GM21381 (cell line): ENCODE data around the gene GJC3.
"Not testable (repeated sequence)": the region's sequence is repeated elsewhere in the genome, so short reads cannot be mapped to it uniquely, and the experiment has no call there.

Experiments used
- ATAC-seq: cut with Tn5 transposase; IDR thresholded peaks from one replicate; pipeline ENCODE4 v1.9.1; 2021; ENCODE audit warnings: mild to moderate bottlenecking, moderate library complexity; ENCODE audit not compliant: unreplicated experiment

Gene GJC3, protein sequence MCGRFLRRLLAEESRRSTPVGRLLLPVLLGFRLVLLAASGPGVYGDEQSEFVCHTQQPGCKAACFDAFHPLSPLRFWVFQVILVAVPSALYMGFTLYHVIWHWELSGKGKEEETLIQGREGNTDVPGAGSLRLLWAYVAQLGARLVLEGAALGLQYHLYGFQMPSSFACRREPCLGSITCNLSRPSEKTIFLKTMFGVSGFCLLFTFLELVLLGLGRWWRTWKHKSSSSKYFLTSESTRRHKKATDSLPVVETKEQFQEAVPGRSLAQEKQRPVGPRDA

DNA sequence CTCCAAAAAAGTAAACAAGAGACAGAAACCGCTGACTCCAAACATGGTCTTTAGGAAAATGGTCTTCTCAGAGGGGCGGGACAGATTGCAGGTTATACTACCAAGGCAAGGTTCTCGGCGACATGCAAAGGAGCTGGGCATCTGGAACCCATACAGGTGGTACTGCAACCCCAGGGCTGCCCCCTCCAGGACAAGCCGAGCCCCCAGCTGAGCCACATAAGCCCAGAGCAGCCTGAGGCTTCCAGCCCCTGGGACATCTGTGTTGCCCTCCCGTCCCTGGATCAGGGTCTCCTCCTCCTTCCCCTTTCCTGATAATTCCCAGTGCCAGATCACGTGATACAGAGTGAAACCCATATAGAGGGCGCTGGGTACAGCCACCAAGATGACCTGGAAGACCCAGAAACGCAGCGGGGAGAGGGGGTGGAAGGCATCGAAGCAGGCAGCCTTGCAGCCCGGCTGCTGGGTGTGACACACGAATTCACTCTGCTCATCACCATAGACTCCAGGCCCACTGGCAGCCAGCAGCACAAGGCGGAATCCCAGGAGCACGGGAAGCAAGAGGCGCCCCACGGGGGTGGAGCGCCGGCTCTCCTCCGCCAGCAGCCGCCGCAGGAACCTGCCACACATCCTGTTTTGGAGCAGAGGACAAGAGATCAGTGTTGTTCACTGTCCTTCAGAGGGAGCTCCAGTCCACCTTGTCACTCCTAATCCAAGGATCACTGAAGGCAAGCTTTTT is at the start of gene GJC3:
Gene GJC3 (minus strand): TSS at position 627 of the 736 bp plus-strand sequence. CDS start 0 bp downstream, at position 627.
- ATAC-seq = no peak

DNA sequence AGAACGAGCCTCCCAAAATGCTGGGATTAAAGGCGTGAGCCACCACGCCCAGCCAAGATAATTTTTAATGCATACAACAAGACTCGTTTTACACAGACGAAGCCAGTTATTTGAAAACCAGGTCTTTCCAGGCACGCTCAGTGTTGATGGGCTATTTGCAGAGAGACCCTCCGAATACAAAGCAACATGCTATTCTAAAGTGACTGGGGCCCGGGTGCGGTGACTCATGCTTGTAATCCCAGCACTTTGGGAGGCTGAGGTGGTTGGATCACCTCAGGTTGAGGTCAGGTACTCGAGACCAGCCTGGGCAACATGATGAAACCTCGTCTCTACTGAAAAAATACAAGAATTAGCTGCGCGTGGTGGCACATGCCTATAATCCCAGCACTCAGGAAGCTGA is 47.2 kb upstream of the GJC3 start:
- no peak for ATAC-seq

DNA sequence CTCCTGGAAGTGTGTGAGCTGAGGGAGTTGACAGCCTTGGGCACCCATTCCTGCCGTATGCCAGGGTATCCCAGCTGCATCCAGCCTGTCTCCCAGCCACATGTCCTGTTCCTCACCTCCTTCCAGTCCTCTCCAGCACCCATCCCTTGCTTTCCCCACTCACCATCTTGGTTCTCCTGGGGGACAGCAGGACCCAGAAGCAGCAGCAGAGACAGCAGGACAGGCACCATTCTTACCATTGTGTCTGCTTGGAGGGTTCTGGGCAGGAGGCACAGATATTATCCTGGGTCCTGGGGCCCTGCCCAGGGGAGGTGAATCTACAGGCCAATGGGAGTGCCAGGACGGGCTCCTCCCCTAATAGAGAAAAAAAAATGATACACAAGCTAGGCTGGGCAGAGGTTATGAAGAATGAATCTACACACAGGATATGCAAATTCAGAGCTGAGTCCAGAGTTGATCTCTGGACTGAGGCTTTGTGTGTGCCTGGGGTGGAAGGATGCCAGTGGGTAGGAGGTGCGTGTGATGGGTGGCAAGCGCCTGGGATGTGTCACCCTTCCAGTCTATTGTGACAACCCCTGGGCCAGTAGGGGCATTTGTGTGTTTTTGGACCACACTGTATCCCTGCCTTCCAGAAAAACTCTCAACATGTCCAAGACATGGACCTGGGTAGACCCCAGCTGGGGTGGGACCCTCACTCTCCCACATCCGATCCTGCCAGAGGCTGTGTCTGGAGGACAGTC is 46.5 kb upstream of the GJC3 start, which contains the start of gene AZGP1:
Gene AZGP1 (minus strand): TSS at position 250 of the 740 bp plus-strand sequence. CDS start 11 bp downstream, at position 239.
- no peak for ATAC-seq

DNA sequence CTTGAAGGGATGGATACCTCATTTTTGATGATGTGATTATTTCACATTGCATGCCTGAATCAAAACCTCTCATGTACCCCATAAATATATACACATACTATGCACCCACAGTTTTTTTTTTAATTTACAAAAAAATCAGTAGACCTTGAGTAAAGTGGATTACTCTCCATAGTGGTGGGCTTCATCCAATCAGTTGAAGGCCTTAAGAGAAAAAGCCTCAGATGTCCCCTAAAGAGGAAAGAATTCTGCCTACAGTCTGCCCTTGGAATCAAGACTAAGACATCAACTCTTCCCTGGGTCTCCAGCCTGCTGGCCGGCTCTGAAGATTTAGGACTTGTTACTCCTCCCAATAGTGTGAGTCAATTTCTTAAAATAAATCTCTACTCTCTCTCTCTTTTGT is 45.3 kb upstream of the GJC3 start:
- no peak for ATAC-seq

DNA sequence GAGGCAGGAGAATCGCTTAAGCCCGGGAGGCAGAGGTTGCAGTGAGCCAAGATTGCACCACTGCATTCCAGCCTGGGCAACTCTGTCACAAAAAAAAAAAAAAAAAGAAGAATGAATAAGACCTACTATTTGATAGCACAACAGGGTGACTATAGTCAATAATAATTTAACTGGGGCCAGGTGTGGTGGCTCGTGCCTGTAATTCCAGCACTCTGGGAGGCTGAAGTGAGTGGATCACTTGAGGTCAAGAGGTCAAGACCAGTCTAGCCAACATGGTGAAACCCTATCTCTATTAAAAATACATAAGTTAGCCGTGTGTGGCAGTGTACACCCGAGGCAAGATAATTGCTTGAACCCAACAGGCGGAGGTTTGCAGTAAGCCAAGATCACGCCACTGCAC is 44.4 kb upstream of the GJC3 start:
- ATAC-seq = not testable (repeated sequence)

DNA sequence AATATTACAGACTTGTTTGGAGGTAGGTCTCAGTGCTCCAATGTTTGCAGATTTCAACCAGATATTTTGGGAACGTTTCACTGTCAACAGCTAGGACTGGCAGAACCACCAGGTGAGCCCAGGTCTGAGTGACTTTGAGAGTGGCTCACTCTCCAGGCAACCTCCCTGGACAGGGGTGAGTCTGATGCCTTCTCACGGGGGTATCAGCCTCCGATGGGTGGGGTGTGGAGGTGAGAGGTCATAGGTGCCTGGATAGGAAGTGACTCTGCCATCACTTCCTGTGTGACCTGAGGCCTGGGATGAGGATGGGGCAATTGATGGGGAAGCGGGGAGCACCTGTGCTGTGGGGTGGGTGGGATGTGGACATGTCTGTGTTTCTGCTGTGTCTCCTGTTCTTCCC is 41.8 kb upstream of the GJC3 start:
- ATAC-seq = no peak

DNA sequence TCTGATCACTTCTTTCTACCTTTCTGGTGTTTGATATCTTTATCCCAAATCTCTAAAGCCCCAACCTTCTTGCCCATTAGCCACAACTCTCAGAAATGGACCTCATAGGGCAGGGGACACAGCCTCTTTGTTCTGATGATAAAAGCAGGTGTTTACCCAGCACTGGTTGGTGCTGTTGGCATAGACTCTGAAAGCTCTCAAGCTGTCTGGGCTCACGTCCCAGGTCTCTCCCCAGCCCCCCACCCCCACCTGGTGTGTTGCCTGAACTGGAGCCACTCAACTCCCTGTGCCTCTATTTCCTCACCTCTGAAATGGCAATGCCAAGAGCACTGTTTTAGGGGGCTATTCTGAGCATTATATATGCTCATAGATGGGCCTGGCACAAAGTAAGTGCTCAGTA is 40.4 kb upstream of the GJC3 start:
- not testable (repeated sequence) for ATAC-seq

DNA sequence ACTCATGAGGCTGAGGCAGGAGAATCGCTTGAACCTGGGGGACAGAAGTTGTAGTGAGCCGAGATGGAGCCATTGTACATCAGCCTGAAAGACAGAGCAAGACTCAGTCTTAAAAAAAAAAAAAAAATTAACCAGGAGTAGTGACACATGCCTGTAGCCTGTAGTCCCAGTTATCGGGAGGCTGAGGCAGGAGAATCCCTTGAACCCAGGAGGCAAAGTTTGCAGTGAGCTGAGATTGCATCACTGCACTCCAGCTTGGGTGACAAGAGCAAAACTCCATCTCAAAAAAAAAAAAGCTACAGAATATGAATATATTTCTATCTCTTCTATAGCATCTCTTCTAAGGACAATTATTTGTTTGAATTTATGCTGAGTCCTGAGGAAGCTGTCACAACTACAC is 39.9 kb upstream of the GJC3 start:
- no peak for ATAC-seq

DNA sequence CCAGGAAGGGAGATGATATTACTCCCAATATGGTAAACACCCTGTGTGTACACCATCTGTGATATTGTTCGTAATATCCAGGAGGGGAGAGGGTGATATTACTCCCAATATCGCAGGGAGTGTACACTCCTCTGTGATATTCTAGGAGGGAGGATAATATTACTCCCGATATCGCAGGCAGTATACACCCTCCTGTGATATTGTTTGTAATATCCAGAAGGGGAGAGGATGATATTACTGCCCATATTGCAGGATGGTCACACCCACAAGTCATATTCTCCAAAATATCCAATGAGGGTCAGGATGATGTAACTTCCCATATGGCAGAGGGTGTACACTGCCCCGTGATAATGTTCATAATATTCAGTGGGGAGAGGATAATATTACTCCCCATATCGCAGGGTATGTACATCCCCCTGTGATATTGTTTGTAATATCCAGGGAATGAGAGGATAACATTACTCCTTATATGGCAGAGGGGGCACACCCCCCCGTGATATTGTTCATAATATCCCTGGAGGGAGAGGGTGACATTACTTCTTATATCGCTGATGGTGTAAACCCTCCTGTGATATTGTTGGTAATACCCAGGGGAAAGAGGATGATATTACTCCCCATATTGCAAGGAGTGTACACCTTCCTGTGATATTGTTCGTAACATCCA is 29.3 kb upstream of the GJC3 start:
- no peak for ATAC-seq

DNA sequence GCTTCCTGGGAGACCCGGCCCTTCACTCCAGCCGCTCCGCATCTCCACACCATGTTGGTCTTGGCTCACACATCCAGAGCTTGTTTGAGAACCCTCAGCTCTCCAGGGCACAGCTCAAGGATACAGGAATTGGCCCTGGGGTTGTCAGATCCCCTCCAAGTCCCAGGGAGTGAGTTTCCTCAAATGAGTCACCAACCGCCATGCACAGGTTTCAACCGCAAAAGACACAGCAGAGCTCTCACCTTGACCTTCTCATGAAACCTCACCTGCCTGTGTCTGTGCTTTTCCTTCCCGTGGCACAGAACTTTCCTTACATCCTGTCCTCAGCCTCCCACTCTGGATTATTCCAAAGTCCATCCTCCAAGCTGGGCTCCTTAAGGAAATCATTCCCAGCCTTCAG is 25.8 kb upstream of the GJC3 start:
- no peak for ATAC-seq

DNA sequence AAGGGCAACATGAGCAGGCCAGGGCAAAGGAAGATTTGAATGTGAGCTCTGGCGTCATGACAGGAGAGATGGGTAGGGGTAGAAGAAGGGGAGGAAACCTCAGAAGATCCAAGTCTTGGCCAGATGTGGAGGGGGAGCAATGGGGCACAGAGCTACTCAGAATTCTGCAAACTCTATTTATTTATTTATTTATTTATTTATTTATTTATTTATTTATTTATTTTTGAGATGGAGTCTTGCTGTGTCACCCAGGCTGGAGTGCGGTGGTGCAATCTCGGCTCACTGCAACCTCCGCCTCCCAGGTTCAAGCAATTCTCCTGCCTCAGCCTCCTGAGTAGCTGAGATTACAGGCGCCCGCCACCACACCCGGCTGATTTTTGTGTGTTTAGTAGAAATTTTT is 25.2 kb upstream of the GJC3 start:
- not testable (repeated sequence) for ATAC-seq

DNA sequence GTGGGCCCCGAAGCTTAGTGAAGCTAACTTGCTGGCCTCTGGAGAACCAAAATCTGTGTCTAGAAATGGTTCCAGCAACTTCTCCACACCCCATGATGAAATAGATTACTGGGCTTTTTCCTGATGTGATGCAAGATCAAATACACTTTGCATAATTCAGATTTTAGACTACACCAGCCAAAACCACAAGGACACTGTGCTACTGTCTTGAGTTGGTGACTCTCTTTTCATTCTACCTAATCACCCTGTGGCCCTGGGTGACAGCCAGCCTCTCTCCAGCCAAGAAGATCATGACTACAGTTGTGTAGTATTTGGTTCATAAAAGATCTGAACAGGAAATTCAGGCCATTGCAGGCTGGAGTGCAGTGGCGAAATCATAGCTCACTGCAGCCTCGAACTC is 24.2 kb upstream of the GJC3 start:
- no peak for ATAC-seq

DNA sequence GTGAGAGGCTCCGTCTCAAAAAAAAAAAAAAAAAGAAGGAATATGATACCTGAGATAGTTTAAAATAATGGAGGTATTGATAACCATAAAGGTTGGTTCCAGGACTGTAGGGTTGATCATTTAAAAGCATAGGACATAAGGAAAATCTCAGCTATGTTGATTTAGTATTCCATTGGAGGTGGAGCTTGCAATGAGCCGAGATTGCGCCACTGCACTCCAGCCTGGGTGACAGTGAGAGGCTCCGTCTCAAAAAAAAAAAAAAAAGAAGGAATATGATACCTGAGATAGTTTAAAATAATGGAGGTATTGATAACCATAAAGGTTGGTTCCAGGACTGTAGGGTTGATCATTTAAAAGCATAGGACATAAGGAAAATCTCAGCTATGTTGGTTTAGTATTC is 23.2 kb upstream of the GJC3 start:
- ATAC-seq = not testable (repeated sequence)

DNA sequence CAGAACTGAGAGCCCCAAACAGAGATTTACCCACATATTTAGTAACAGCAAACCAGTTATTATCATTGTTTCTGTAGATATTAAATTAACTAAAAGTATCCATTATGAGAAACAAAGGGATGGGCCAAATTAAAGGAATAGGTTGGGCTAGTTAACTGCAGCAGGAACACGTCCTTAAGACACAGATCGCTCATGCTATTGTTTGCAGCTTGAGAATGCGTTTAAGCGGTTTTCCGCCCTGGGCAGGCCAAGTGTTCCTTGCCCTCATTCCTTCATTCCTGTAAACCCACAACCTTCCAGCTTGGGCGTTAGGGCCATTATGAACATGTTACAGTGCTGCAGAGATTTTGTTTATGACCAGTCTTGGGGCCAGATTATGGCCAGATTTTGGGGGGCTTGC is 21.4 kb upstream of the GJC3 start:
- not testable (repeated sequence) for ATAC-seq

DNA sequence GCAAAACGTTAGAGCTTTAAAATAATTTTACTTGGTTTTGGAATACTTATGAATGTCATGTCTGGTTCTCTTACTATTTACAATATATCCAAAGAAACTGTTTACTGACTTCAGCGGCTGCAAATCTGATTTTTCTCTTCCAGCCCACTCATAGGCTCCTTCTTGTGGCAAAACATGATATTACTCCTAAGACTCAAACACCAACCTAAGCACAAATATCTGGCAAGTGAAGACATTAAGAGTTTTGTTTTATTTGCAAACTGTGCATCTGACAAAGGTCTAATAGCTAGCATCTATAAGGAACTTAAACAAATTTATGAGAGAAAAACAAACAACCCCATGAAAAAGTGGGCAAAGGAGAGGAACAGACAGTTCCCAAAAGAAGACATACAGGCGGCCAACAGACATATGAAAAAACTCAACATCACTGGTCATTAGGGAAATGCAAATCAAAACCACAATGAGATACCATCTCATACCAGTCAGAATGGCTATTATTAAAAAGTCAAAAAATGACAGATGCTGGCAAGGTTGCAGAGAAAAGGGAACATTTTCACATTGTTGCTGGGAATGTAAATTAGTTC is 20.3 kb upstream of the GJC3 start:
- no peak for ATAC-seq

DNA sequence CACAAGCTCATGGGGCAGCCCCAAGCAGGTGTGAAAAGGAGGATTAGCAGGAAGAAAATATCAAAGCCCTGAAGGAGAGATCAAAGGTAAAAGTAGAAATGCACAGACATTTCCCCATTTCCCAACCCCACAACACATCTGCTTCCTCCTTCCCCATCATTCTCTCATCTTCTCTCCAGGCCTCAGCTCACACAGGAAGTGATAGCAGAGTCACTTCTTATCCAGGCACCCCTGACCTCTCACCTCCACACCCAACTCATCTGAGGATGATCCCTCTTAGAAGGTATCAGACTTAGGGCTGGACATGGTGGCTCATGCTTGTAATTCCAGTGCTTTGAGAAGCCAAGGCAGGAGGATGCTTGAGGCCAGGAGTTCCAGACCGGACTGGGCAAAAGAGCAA is 18.2 kb upstream of the GJC3 start:
- ATAC-seq = no peak

DNA sequence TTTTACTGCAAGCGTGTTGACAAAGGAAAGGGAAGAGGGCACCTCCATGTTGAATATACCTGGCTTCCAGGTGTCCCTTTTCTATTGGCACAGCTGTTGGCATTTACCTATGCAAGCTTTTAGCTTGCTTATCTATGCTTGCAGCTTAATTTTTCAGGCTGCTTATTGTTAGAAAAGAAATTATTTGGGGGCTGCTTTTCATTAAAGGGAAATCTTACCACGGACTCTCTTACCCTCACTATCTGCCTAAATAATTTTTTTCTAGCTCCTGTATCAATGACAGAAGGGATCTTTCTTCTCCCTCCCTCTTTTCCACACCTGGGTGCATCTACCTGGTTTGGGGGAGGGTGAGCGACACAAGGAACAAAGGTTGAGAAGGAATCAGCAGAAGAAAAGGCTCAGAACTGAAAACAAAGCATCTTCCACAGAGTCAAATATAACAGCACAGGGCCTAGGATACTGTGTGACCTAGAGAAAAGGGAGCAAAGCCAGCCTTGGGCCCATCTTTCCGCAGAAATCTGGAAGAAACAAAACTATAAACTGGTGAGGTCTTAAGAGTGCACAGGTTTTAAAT is 15.2 kb upstream of the GJC3 start:
- ATAC-seq = no peak

DNA sequence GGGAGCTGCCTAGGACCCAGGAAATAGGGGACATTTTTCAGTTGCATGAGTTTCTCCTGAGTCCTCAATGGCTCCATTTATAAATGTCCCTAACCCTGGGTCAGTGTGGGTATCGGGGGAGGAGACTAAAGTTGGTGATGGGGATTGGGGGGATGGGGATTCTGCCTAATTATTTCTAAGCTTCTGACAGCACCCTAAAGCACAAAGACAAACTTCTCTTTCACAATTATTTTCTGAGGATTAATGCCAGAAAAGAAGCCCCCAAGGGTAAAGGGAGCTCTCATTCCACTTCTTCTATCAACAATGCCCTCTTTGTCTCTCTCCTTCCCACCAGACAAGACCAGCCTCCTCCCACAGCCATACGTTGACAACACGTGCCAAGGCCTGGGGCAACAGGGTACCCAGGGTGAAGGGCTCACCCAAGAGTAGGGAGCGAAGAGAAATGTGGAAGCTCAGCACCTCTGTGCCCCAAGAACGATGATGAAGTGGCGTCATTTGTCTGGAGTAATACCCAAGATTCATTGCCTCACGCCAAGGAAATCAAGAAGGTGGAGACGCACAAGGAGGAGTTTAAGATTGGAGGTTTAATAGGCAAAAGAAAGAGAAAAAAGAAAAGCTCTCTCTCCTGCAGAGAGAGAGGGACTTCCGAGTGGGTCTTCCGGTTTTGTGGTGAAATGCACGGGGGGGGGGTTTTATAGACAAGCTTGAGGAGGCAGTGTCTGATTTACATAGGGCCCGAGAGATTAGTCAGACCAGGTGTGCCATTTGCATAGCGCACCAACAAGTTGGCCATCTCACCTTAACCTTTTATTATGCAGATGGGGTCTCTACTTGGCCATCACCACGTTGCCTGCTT is 14.4 kb upstream of the GJC3 start:
- no peak for ATAC-seq

DNA sequence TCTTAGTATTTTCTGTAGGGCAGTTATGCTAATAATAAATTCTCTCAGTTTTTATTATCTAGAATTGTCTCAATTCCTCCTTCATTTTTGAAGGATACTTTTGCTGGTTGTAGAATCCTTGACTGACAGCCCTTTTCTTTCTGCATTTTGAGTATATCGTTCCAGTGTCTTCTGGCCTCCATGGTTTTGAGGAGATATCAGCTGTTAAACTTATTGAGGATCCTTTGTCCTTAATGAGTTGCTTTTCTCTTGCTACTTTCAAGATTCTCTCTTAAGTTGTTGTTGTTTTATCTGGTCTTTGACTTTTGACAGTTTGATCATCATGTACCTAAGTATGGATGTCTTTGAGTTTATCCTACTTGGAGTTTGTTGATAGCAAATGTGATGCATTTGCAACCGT is 8.9 kb upstream of the GJC3 start:
- no peak for ATAC-seq

DNA sequence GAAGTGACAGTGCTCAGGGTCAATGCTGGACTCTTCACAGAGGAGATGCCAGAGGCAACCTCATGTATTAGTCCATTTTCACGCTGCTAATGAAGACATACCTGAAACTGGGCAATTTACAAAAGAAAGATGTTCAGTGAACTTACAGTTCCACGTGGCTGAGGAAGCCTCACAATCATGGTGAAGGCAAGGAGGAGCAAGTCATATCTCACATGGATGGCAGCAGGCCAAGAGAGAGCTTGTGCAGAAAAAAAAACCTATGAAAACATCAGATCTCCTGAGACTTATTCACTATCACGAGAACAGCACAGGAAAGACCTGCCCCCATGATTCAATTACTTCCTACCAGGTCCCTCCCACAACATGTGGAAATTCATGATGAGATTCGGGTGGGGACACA is 5.6 kb upstream of the GJC3 start:
- not testable (repeated sequence) for ATAC-seq
